NOMO-1 treated with DMSO at 0.1 percent for 48 hours (cell line): ENCODE measurements around the gene LRMDA.

Source experiments
- DNase-seq: peaks from one replicate; lab custom pipeline; 2025; ENCODE audit not compliant: unreplicated experiment; lab: John Stamatoyannopoulos, UW

Gene LRMDA

DNA sequence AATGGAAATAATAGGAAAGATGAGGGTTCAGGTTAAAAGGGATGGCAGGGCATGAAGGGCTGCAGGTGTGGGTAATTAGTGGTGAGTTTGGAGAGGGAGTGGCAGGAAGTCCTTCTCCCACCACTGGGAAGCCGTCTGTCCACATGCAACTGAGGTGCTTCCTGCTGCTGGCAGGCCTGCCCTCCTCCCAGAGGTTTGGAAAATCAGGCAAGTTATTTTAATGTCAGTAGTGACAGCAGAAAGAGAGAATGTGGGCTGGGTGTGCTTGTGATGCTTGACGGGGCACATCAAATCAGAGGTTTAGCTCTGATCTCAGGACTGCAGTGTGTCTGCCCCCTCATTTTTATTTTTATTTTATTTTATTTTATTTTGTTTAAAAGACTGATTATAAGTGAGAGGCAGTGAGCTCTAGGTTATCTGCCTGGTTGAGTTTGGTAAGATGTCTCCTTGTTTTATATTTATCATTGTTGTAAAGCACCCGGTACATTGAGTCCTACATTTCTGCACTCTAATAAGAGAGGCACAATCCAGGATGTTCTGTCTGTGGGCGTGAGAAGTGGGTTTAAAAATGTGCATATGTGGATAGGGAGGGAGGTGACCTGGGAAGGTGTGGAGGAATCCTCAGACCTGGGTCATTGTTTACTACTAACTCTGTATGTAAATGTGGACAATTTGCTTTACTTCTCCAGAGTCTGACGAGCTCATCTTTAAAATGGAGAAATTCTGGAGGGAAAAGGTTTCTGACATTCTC is 504.4 kb downstream of the LRMDA start:
- DNase-seq = no peak

GRCh38 chr10:75936841-75937240 is 505.4 kb downstream of the LRMDA start:
- DNase-seq = no peak

- no peak for DNase-seq
Observed at GRCh38 chr10:75937823-75938222, 506.4 kb downstream of the LRMDA start.

DNA sequence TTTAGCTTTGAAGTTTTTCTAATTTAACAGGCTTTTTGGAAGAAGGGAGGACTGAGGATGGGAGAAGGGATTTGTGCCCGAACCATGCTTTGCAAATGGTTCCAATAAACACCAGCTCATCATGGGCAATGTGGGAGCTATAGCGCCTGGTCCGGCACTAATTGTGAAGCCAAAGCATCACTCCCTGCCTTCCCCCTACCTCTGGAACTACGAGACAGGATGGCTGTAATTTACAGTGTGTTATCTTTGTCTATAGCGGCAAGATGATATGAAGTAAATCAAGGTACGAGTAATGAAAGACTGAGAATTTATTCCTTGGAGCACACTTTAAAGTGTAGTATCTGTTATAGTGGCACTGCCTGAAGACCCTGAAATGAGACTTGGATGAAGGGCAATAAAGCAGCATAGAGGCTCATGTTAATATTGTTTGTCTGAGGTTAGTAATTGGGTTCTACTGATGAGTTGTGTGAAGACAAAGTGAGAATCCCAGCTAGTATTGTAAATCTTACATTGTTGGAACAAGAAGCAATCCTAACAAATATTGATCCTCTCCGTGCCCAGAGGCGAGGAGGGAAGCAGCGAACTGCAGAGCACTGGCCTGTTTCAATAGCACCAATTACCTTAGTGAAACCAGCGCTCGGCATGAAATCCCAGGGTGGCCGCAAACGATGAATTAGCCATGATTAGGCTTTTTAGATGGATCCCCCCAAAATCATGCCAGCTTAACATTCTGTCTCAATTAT is 507.1 kb downstream of the LRMDA start:
- DNase-seq = no peak

DNA sequence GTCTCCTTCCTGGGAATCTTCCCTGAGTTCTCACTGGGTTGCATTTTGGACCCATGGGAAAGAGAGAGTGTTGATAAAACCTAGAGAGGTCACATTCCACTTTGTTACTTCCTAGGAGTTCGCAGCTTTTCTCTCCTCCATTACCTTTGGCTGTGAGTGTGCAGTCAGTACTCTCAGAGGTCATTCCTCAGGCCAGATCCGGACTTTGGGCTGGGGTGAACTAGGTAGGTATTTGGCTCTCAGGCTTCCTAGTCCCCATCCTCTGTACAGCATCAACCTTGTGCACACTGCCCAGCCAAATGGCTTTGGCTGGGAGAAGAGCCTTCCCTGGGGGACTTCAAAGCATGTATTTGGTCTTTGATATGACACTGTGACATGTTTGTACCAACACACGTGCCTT is 508.1 kb downstream of the LRMDA start:
- DNase-seq = no peak

DNA sequence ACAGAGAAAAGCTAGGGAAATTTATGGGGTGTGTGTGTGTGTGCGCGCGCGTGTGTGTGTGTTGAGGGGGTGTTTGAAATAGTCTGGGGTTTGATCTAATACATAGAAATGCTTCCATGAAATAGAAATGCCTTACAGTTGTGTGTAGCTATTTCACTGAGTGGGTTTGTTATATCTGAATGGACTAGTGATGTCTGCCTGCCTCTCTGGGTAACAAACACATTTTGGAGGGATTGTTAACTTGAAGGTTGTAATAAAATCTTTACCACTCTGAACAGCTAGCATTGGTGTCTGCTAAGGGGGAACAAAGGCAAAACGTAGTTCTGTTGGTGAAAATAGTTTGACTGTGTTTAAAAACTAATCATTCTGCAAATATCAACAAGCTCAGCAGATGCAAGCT is 509.3 kb downstream of the LRMDA start:
- DNase-seq = no peak

DNA sequence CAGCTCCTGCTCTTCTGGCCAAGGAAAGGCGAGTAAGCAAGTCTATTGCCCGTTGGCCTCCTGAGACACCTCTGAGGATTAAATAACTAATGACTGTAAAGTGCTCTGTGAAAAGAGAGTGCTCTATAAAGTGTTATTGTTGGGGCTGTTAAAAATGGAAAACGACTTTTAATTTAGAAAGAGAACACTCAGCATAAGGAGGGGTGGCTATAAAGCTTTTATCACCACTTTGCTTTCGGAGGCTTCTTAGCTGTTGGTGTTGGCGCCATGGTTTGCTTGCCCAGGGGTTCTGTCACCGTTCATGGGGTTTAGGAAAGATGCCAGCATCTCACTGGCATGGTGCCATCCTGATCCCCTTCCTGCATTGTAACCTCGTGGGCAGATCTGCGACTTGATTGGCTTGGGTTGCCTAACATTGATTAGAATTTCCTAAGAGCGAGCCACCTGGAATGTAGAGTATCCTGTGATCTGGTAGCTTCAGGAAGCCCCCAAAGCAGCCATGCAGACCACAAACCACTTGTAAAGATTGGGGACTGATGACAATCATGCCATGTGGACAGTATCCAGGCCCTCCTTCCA is 509.9 kb downstream of the LRMDA start:
- no peak for DNase-seq

GRCh38 chr10:75944061-75944460 is 512.6 kb downstream of the LRMDA start:
- no peak for DNase-seq

GRCh38 chr10:75948583-75948982 is 517.2 kb downstream of the LRMDA start:
- DNase-seq = no peak

- DNase-seq = no peak
Observed at GRCh38 chr10:75950307-75950706, 518.9 kb downstream of the LRMDA start.

DNA sequence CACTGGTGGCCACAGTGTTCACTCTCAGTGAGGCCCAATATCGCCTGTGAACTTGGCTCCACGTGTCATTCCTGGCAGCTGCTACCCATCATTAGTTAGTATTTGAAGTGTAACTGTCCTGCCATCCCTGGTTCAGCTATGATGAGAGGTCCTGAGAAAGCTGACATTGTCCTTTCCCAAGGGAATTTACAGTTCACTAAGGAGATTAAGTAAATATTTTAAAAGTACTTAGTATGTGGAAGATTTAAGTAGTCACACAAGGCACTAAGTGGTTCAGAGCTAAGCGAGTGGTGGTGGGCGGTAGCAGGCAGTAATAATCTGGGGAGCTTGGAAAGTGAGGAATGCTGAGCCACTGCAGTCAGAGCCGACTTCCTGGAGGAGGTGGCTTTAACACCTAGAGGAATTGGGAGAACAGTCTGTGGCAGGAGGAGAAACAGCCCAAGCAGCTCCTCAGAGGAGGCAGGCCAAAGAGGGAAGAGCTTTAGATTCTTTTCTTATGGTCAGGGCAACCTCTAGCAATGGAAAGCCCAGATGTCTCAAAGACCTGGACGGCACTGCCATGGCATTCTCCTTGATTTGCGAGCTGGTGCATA is 519.7 kb downstream of the LRMDA start:
- DNase-seq = no peak

GRCh38 chr10:75951627-75952026 is 520.2 kb downstream of the LRMDA start:
- DNase-seq = no peak

GRCh38 chr10:75952093-75952492 is 520.7 kb downstream of the LRMDA start:
- no peak for DNase-seq

DNA sequence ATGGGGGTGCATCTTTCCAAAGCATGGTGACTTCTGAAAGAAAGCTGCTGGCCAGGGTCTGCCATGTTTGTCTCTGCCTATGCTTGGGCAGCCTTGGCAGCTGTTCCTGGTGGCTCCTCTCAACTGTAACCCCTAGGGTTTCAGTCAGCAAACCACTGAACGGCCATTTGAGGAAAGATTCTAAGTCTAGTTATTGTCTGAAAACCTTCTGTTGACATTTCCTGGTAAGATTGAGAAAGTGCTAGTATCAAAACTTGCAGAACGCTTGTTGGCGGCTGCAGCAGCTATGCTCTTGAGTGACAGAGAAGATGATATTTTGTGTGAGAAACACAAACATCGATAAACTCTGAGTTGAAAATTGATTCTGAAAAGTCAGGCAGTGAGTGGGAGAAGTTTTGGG is 523.1 kb downstream of the LRMDA start:
- DNase-seq = peak; percentile 76

DNA sequence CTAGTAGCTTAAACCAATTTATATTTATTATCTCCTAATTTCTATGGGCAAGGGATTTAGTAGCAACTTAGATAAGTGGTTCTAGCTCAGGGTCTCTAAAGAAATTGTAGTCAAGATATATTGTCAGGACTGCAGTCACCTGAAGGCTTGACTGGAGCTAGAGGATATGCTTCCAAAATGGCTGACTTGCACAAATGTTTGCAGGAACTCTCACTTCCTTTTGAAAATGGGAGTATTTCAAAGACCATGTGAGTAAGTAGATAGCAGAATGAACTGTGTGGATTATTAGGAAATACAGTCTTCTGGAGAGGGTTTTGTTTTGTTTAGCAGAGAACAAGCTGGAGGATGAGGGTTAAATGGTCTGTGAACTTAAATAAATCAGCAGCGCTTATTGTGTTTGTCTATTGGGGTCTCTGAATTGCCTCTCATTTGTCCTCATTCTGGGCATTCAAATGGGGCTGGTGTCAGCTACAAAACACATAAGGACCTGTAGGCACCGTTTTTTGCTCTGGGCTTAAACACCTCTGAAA is 524.6 kb downstream of the LRMDA start:
- DNase-seq = peak; percentile 72

DNA sequence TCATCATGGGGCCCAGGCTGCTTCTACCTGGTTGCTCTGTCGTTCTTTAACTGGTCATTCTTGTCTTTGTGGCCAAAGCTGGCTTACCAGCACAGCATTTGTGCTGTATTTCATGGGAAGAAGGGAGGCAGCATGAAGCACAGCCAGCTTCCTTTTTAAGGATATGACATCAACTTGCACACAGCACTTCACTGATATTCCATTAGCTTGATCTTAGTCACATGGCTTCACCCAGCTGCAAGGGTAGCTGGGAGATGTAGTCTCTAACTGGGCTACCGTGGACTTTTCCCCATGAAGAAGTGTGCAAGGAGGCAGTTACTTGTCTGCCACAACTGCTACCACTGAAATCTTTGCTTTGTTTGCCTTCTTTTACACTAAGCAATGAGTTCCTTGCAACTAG is 525.2 kb downstream of the LRMDA start:
- DNase-seq = peak; percentile 12

DNA sequence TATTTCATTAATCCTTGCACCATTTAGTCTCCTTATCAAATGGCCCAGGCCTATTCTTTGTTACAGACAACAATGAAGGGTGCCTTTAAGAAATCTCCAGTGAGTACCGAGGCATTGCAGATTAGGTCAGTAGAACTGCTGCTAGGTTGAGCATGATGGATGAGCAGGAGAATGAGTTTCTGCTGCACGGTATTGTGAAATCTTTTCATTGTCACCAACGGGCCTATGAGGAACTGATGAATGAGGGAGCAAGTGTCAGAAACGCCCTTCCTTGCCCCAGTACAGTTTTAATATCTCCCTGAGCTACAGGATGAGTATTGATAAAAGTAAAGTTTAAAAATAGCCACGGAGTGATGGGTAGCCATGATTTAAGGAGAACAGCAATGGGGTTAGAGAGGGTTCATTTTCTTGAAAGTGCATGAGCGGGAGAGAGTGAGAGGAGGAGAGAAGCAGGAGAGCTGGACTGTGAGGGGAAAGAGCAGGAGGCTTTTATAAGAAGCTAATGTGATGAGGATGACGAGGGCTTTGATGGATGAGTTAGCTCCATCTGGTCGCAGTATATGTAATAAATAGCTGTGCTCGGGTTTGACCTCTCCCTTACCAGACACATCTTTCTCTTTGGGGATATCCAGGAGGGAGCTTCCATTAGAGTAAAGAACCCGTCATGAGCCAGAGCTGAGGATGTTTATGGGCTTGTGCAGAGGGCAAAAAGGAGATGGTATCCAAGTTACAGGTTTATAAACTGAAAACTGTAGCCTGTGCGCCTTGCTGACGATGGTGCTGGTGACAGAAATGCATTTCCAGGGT is 526.1 kb downstream of the LRMDA start:
- peak; percentile 90 for DNase-seq

- no peak for DNase-seq
Observed at GRCh38 chr10:75959209-75959608, 527.8 kb downstream of the LRMDA start.

DNA sequence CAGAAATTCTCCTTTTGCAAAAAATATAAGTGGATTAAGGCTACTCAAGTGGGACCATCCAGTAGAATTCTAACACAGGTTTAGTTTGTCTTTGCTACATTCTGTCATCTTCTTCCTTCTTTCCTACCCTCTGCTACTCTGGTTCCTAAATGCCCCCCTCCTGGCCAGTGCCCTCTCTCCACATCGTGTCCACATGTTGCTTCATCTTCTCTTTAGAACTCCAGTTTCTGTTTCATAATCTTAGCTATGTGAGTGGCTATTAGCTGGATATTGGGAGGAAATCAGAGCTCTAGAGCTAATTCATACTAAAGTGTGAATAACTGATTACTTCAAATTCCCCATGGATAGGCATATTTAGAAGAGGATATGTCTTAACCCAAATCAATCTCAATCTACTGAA is 528.5 kb downstream of the LRMDA start:
- peak; percentile 14 for DNase-seq

GRCh38 chr10:75962395-75963061 is 531.1 kb downstream of the LRMDA start:
- DNase-seq = no peak
